H9 (cell line): ENCODE results near the gene REV1. TPM values are rescaled to one million over a fixed set of nuclear protein-coding genes. Genes with fewer than 3 reads are reported as not detected.
A peak's percentile ranks its signal among the peaks of the same experiment; 100 is the strongest.

ENCODE experiments used
- DNase-seq: peaks from one replicate; pipeline ENCODE4 v3.0.0-alpha.2; 2017
- H2AFZ ChIP-seq: one replicate; pipeline ENCODE4 v1.6.1; 2013; ENCODE audit warnings: mild to moderate bottlenecking, low read length, control low read depth, moderate library complexity
- H2AK5ac ChIP-seq: 2 replicates; pipeline ENCODE4 v1.6.1; 2013; ENCODE audit warnings: low read length, control low read depth, mixed read lengths; ENCODE audit not compliant: insufficient read length
- H2BK120ac ChIP-seq: one replicate; pipeline ENCODE4 v1.6.1; 2013; ENCODE audit warnings: low read depth, mild to moderate bottlenecking, low read length, control low read depth, inconsistent platforms; ENCODE audit not compliant: poor library complexity, severe bottlenecking
- H2BK12ac ChIP-seq: 2 replicates; pipeline ENCODE4 v1.6.1; 2013; ENCODE audit warnings: low read length, control low read depth, mixed read lengths, low read depth; ENCODE audit not compliant: insufficient read length
- H2BK15ac ChIP-seq: 2 replicates; pipeline ENCODE4 v1.6.1; 2013; ENCODE audit warnings: low read depth, low read length, control low read depth
- H2BK20ac ChIP-seq: one replicate; pipeline ENCODE4 v1.6.1; 2013; ENCODE audit warnings: low read depth, mild to moderate bottlenecking, low read length, control low read depth, inconsistent platforms; ENCODE audit not compliant: poor library complexity, severe bottlenecking
- H2BK5ac ChIP-seq: 2 replicates; pipeline ENCODE4 v1.6.1; 2013; ENCODE audit warnings: low read length, control low read depth, mixed read lengths; ENCODE audit not compliant: insufficient read length
- H3K14ac ChIP-seq: 2 replicates; pipeline ENCODE4 v1.6.1; 2013; ENCODE audit warnings: low read length, control low read depth; ENCODE audit not compliant: insufficient read depth
- H3K18ac ChIP-seq: 2 replicates; pipeline ENCODE4 v1.6.1; 2013; ENCODE audit warnings: low read depth, mild to moderate bottlenecking, mixed read lengths, low read length, control low read depth; ENCODE audit not compliant: insufficient read length
- H3K23ac ChIP-seq: 2 replicates; pipeline ENCODE4 v1.6.1; 2013; ENCODE audit warnings: low read length, control low read depth, mixed read lengths, low read depth; ENCODE audit not compliant: insufficient read length
- H3K23me2 ChIP-seq: 2 replicates; pipeline ENCODE4 v1.6.1; 2013; ENCODE audit warnings: low read depth, mild to moderate bottlenecking, mixed read lengths, low read length, control low read depth; ENCODE audit not compliant: insufficient read length, poor library complexity, severe bottlenecking
- H3K27ac ChIP-seq: 2 replicates; pipeline ENCODE4 v1.5.1; 2013; ENCODE audit warnings: low read length, control low read depth, mixed read lengths, low read depth; ENCODE audit not compliant: insufficient read length
- H3K27me3 ChIP-seq: 2 replicates; pipeline ENCODE4 v1.6.1; 2013; ENCODE audit warnings: low read length, control low read depth, inconsistent platforms; ENCODE audit not compliant: insufficient read depth
- H3K4ac ChIP-seq: 2 replicates; pipeline ENCODE4 v1.6.1; 2013; ENCODE audit warnings: low read depth, mild to moderate bottlenecking, control low read depth, inconsistent platforms, low read length, moderate library complexity
- H3K4me1 ChIP-seq: 2 replicates; pipeline ENCODE4 v1.6.1; 2013; ENCODE audit warnings: low read length, control low read depth, inconsistent platforms; ENCODE audit not compliant: insufficient read depth
- H3K4me2 ChIP-seq: 2 replicates; pipeline ENCODE4 v1.6.1; 2013; ENCODE audit warnings: low read length, control low read depth, mixed read lengths; ENCODE audit not compliant: insufficient read length, insufficient read depth
- H3K56ac ChIP-seq: 2 replicates; pipeline ENCODE4 v1.6.1; 2013; ENCODE audit warnings: low read depth, mild to moderate bottlenecking, mixed read lengths, low read length, control low read depth; ENCODE audit not compliant: insufficient read length
- H3K79me1 ChIP-seq: 2 replicates; pipeline ENCODE4 v1.6.1; 2013; ENCODE audit warnings: low read depth, mild to moderate bottlenecking, moderate library complexity, low read length, control low read depth, inconsistent platforms; ENCODE audit not compliant: insufficient read depth, poor library complexity, severe bottlenecking
- H3K79me2 ChIP-seq: 2 replicates; pipeline ENCODE4 v1.6.1; 2013; ENCODE audit warnings: low read length, control low read depth, inconsistent platforms; ENCODE audit not compliant: insufficient read depth
- H3K9ac ChIP-seq: 2 replicates; pipeline ENCODE4 v1.6.1; 2013; ENCODE audit warnings: low read length, control low read depth, mixed read lengths; ENCODE audit not compliant: insufficient read length; ENCODE audit errors: extremely low read depth
- H3K9me3 ChIP-seq: one replicate; pipeline ENCODE4 v1.6.1; 2013; ENCODE audit warnings: low read depth, low read length, inconsistent platforms; ENCODE audit not compliant: control insufficient read depth
- H3T11ph ChIP-seq: one replicate; pipeline ENCODE4 v1.6.1; 2013; ENCODE audit warnings: mild to moderate bottlenecking, low read length, control low read depth, inconsistent platforms
- H4K20me1 ChIP-seq: one replicate; pipeline ENCODE4 v1.6.1; 2013; ENCODE audit not compliant: control insufficient read depth, insufficient read length, insufficient read depth
- H4K5ac ChIP-seq: 2 replicates; pipeline ENCODE4 v1.6.1; 2013; ENCODE audit warnings: low read depth, mild to moderate bottlenecking, mixed read lengths, low read length, control low read depth; ENCODE audit not compliant: insufficient read length
- H4K8ac ChIP-seq: replicated peaks from 2 replicates; pipeline ENCODE4 v1.6.1; 2013; ENCODE audit warnings: low read length, control low read depth, mixed read lengths, low read depth; ENCODE audit not compliant: insufficient read length
- H4K91ac ChIP-seq: 2 replicates; pipeline ENCODE4 v1.6.1; 2013; ENCODE audit warnings: low read depth, mild to moderate bottlenecking, moderate library complexity, mixed read lengths, low read length, control low read depth; ENCODE audit not compliant: insufficient read length
- H3K27ac Mint-ChIP-seq, 3 experiments: 2 replicates in 2 of 3; 3 replicates in 1 of 3; pipeline ENCODE4 v1.8.0; 2020 to 2021; ENCODE audit warnings: mixed read lengths in 3 of 3, mild to moderate bottlenecking in 1 of 3, moderate library complexity in 1 of 3
- H3K27me3 Mint-ChIP-seq: 2 replicates; pipeline ENCODE4 v1.8.0; 2021; ENCODE audit warnings: low read depth, mild to moderate bottlenecking, moderate library complexity, mixed read lengths
- H3K36me3 Mint-ChIP-seq, 3 experiments: 2 replicates in 2 of 3; 3 replicates in 1 of 3; pipeline ENCODE4 v1.8.0; 2020 to 2021; ENCODE audit warnings: low read depth in 3 of 3, mixed read lengths in 3 of 3; ENCODE audit not compliant: insufficient read depth in 1 of 3
- H3K4me1 Mint-ChIP-seq, 2 experiments: 2 replicates each; pipeline ENCODE4 v1.8.0; 2020; ENCODE audit warnings: mixed read lengths in 2 of 2
- H3K4me3 Mint-ChIP-seq, 2 experiments: 2 replicates in 1 of 2; 3 replicates in 1 of 2; pipeline ENCODE4 v1.8.0; 2020 to 2021; ENCODE audit warnings: mild to moderate bottlenecking in 2 of 2, mixed read lengths in 2 of 2, moderate library complexity in 1 of 2
- H3K9me3 Mint-ChIP-seq, 2 experiments: 2 replicates in 1 of 2; 3 replicates in 1 of 2; pipeline ENCODE4 v1.8.0; 2020; ENCODE audit warnings: mild to moderate bottlenecking in 2 of 2, mixed read lengths in 2 of 2, moderate library complexity in 1 of 2
- CTCF ChIP-seq: fragments of 200-600 bp; sonication (generic); conservative IDR thresholded peaks from 3 replicates; pipeline ENCODE4 v1.8.0; 2021; ENCODE audit warnings: antibody characterized with exemption, mild to moderate bottlenecking
- whole genome bisulfite sequencing: extraction: QIAGEN DNeasy Blood & Tissue Kit; methylation state at CpG from one replicate; pipeline ENCODE4 v1.1.7; 2013; ENCODE audit warnings: missing lambda C conversion rate, low lambda C conversion rate, mixed read lengths; ENCODE audit not compliant: insufficient read length; ENCODE audit errors: extremely low coverage; 5-methylcytosine and 5-hydroxymethylcytosine counted together
- total RNA-seq: library from RNA; stranded (reverse); gene quantifications from 2 replicates; pipeline ENCODE4 v1.2.1, GENCODE V29; 2021

REV1 gene
- total RNA-seq, 1 experiment from 2014 or later: 41.6 TPM

- no CpG with 5 or more reads among the region's 8 CpGs for WGBS
- H3K27ac Mint-ChIP-seq: peak overlapping the region; percentile 21 to 95 (median 90)
These were observed 85.6 kb downstream of the REV1 start for GRCh38 chr2:99404039-99404796.

More at GRCh38 chr2:99404039-99404796, 85.6 kb downstream of the REV1 start:
- Histone ChIP-seq H3K23ac (no peak overlapping the region), H4K91ac (no peak overlapping the region), H2BK120ac (no peak overlapping the region), H3K79me2 (no peaks in the 10 kb centered on the region), H2BK12ac (no peak overlapping the region), H2BK5ac (no peak overlapping the region), H3K9ac (no peak overlapping the region), H2AK5ac (no peak overlapping the region), H2BK20ac (no peak overlapping the region), H3K4ac (no peak overlapping the region), H2BK15ac (no peak overlapping the region), H3K14ac (no peak overlapping the region), H3K4me1 (no peaks in the 10 kb centered on the region; the same call in 1 of the 2 replicates), H3K23me2 (no peaks in the 10 kb centered on the region), H4K5ac (no peak overlapping the region), H4K20me1 (no peaks in the 10 kb centered on the region), H4K8ac (no peak overlapping the region), H2AFZ (no peak overlapping the region), H3K9me3 (no peaks in the 10 kb centered on the region), H3T11ph (no peak overlapping the region), H3K18ac (no peak overlapping the region), H3K27ac (no peak overlapping the region), H3K27me3 (no peaks in the 10 kb centered on the region), H3K4me2 (no peak overlapping the region), H3K56ac (no peak overlapping the region), H3K79me1 (no peaks in the 10 kb centered on the region)
- DNase-seq: peak; percentile 36
- Mint-ChIP-seq H3K27me3 (no peaks in the 10 kb centered on the region), H3K9me3 (no peaks in the 10 kb centered on the region), H3K36me3 (peaks cover 23 to 76% (median 60%) of the 10 kb centered on the region in 3 experiments), H3K4me3 (peak overlapping the region in 1 of 2 experiments; percentile 13; a peak in 1 of 5 replicates), H3K4me1 (peaks cover 26 to 30% of the 10 kb centered on the region in 2 experiments)
- TF ChIP-seq CTCF: no peak; the same call in 1 of the 3 replicates
